Dendritic cell treated with granulocyte-macrophage colony-stimulating factor and Interleukin-4, amounts not matched to agents 40 ng/mL and 50 ng/mL, for 4 days (primary cell): ENCODE data around the gene SNX24.

ENCODE experiments used
- H3K27ac Mint-ChIP-seq: one replicate; pipeline ENCODE4 v1.8.0; 2022; ENCODE audit warnings: mild to moderate bottlenecking, mixed read lengths
- H3K27me3 Mint-ChIP-seq: one replicate; pipeline ENCODE4 v1.8.0; 2022; ENCODE audit warnings: mild to moderate bottlenecking, mixed read lengths
- H3K36me3 Mint-ChIP-seq: one replicate; pipeline ENCODE4 v1.8.0; 2022; ENCODE audit warnings: low read depth, mixed read lengths
- H3K4me1 Mint-ChIP-seq: one replicate; pipeline ENCODE4 v1.8.0; 2022; ENCODE audit warnings: low read depth, mixed read lengths
- H3K4me3 Mint-ChIP-seq: one replicate; pipeline ENCODE4 v1.8.0; 2022; ENCODE audit warnings: mild to moderate bottlenecking, moderate library complexity, mixed read lengths
- H3K9me3 Mint-ChIP-seq: one replicate; pipeline ENCODE4 v1.8.0; 2022; ENCODE audit warnings: mixed read lengths
- intact Hi-C: fragments of 100-400 bp; cut with micrococcal nuclease; formaldehyde crosslinking; loops from one replicate; pipeline ENCODE4 v1.15.0; 2022

Gene SNX24, protein sequence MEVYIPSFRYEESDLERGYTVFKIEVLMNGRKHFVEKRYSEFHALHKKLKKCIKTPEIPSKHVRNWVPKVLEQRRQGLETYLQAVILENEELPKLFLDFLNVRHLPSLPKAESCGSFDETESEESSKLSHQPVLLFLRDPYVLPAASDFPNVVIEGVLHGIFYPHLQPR

GRCh38 chr5:122845229-122846050 lies at the start of gene SNX24:
SNX24 (plus strand) TSS chr5:122845613; CDS start chr5:122845634, 21 bp downstream.
- Mint-ChIP-seq H3K4me3 (peak within 1 kb of the TSS; percentile 83), H3K4me1 (peaks cover 55% of the 10 kb centered on the region), H3K36me3 (peaks cover 11% of the 10 kb centered on the region), H3K9me3 (peaks cover 5% of the 10 kb centered on the region), H3K27me3 (no peaks in the 10 kb centered on the region), H3K27ac (peak within 1 kb of the TSS; percentile 93)
- intact Hi-C loops: no loop called here

GRCh38 chr5:122805481-122805880 lies 39.9 kb upstream of the SNX24 start:
- Mint-ChIP-seq H3K4me1 (no peaks in the 10 kb centered on the region), H3K27ac (no peak overlapping the region), H3K4me3 (no peak overlapping the region), H3K27me3 (no peaks in the 10 kb centered on the region), H3K9me3 (no peaks in the 10 kb centered on the region), H3K36me3 (peaks cover 94% of the 10 kb centered on the region)
- intact Hi-C loops: no loop called here

DNA sequence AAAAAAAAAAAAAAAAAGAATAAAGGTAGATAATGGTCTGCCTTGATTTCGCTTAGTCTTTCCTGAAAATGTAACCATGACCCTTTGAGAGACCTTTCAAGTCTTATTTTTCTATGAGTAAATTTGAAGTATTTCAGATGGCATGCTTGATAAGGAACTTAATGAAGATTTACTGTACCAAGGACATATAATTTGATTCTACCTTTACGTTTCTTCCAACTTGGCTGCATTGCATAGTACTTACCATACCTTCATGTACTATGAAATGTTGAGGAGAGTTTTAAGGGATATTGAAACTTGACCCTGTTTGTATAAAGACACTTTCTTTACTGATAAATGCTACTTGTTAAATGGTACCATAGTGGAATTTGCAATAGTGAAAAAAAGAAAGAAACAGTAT lies 35.0 kb upstream of the SNX24 start:
- H3K9me3 Mint-ChIP-seq: no peaks in the 10 kb centered on the region
- H3K4me3 Mint-ChIP-seq: no peak overlapping the region
- H3K27me3 Mint-ChIP-seq: no peaks in the 10 kb centered on the region
- H3K4me1 Mint-ChIP-seq: no peaks in the 10 kb centered on the region
- H3K27ac Mint-ChIP-seq: no peak overlapping the region
- intact Hi-C loops: no loop called here
- H3K36me3 Mint-ChIP-seq: peaks cover 85% of the 10 kb centered on the region

GRCh38 chr5:122815218-122815767 lies 30.1 kb upstream of the SNX24 start:
- H3K4me3 Mint-ChIP-seq: no peak overlapping the region
- H3K4me1 Mint-ChIP-seq: no peaks in the 10 kb centered on the region
- peaks cover 71% of the 10 kb centered on the region for H3K36me3 Mint-ChIP-seq
- no peak overlapping the region for H3K27ac Mint-ChIP-seq
- intact Hi-C loops: no loop called here
- no peaks in the 10 kb centered on the region for H3K27me3 Mint-ChIP-seq
- H3K9me3 Mint-ChIP-seq: no peaks in the 10 kb centered on the region

- no peaks in the 10 kb centered on the region for H3K27me3 Mint-ChIP-seq
- no peak overlapping the region for H3K27ac Mint-ChIP-seq
- H3K4me1 Mint-ChIP-seq: no peaks in the 10 kb centered on the region
- no peaks in the 10 kb centered on the region for H3K9me3 Mint-ChIP-seq
- intact Hi-C loops: no loop called here
- H3K36me3 Mint-ChIP-seq: peaks cover 71% of the 10 kb centered on the region
- H3K4me3 Mint-ChIP-seq: no peak overlapping the region
These were observed 28.7 kb upstream of the SNX24 start for GRCh38 chr5:122816756-122817155.

- intact Hi-C loops: loop anchor here (10.0 kb wide), 1 partner anchor 173 kb away; no protein-coding TSS in a partner anchor
- no peak overlapping the region for H3K27ac Mint-ChIP-seq
These were observed 13.4 kb upstream of the SNX24 start for GRCh38 chr5:122831984-122832383.

GRCh38 chr5:122835681-122836080 lies 9.7 kb upstream of the SNX24 start:
- Mint-ChIP-seq H3K27ac (no peak overlapping the region), H3K36me3 (peaks cover 13% of the 10 kb centered on the region), H3K27me3 (no peaks in the 10 kb centered on the region), H3K4me3 (no peak overlapping the region), H3K9me3 (no peaks in the 10 kb centered on the region), H3K4me1 (peaks cover 14% of the 10 kb centered on the region)
- intact Hi-C loops: loop anchor here (10.0 kb wide), 1 partner anchor 169 kb away; no protein-coding TSS in a partner anchor

More at GRCh38 chr5:122831984-122832383, 13.4 kb upstream of the SNX24 start:
- Mint-ChIP-seq H3K9me3 (no peaks in the 10 kb centered on the region), H3K4me1 (no peaks in the 10 kb centered on the region), H3K36me3 (peaks cover 47% of the 10 kb centered on the region), H3K27me3 (no peaks in the 10 kb centered on the region), H3K4me3 (no peak overlapping the region)

- Mint-ChIP-seq H3K4me1 (peaks cover 15% of the 10 kb centered on the region), H3K4me3 (no peak overlapping the region), H3K27me3 (no peaks in the 10 kb centered on the region), H3K27ac (no peak overlapping the region), H3K9me3 (no peaks in the 10 kb centered on the region), H3K36me3 (peaks cover 7% of the 10 kb centered on the region)
- intact Hi-C loops: loop anchor here (10.0 kb wide), 1 partner anchor 168 kb away; no protein-coding TSS in a partner anchor
These were observed 8.5 kb upstream of the SNX24 start for GRCh38 chr5:122836947-122837346.

GRCh38 chr5:122839731-122840130 lies 5.7 kb upstream of the SNX24 start:
- Mint-ChIP-seq H3K27me3 (no peaks in the 10 kb centered on the region), H3K9me3 (no peaks in the 10 kb centered on the region), H3K4me1 (peaks cover 30% of the 10 kb centered on the region), H3K27ac (no peak overlapping the region), H3K4me3 (no peak overlapping the region), H3K36me3 (peaks cover 7% of the 10 kb centered on the region)
- intact Hi-C loops: loop anchor here (10.0 kb wide), 1 partner anchor 165 kb away; no protein-coding TSS in a partner anchor

DNA sequence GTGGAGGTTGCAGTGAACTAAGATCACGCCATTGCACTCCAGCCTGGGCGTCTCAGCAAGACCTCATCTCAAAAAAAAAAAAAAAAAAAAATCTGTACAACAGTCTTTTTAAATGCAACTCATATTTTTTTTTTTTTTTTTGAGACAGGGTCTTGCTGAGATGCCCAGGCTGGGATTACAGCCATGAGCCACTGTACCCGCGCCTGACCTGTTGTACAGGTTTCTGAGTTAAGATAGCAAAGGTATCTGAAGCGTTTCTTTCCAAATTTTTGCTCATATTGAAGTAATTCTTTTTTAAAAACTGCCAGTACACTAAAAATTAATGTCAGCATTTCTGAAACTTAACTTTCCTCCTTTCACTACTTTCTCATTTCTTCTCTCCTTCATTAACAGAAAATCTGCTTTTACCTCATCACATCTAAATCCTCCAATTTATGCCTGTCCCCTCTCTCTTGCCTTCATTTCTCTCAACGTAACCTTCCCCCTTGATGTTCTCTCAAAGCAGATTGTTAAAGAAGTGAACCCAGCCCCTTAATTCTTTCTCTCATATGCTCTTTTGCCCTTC lies 3.3 kb upstream of the SNX24 start:
- H3K4me1 Mint-ChIP-seq: peaks cover 46% of the 10 kb centered on the region
- intact Hi-C loops: no loop called here
- no peaks in the 10 kb centered on the region for H3K9me3 Mint-ChIP-seq
- no peak overlapping the region for H3K27ac Mint-ChIP-seq
- no peaks in the 10 kb centered on the region for H3K27me3 Mint-ChIP-seq
- no peak overlapping the region for H3K4me3 Mint-ChIP-seq
- H3K36me3 Mint-ChIP-seq: peaks cover 7% of the 10 kb centered on the region

- intact Hi-C loops: no loop called here
- H3K27me3 Mint-ChIP-seq: no peaks in the 10 kb centered on the region
- no peaks in the 10 kb centered on the region for H3K9me3 Mint-ChIP-seq
- peak overlapping the region; percentile 93 for H3K27ac Mint-ChIP-seq
- peak overlapping the region; percentile 78 for H3K4me3 Mint-ChIP-seq
- H3K4me1 Mint-ChIP-seq: peaks cover 48% of the 10 kb centered on the region
- peaks cover 7% of the 10 kb centered on the region for H3K36me3 Mint-ChIP-seq
These were observed 1.1 kb upstream of the SNX24 start for GRCh38 chr5:122844136-122844909.

- peaks cover 53% of the 10 kb centered on the region for H3K4me1 Mint-ChIP-seq
- H3K36me3 Mint-ChIP-seq: peaks cover 7% of the 10 kb centered on the region
- peak overlapping the region; percentile 78 for H3K4me3 Mint-ChIP-seq
- H3K27ac Mint-ChIP-seq: peak overlapping the region; percentile 93
- no peaks in the 10 kb centered on the region for H3K9me3 Mint-ChIP-seq
- no peaks in the 10 kb centered on the region for H3K27me3 Mint-ChIP-seq
- intact Hi-C loops: no loop called here
These were observed 544 bp upstream of the SNX24 start for GRCh38 chr5:122844910-122845228.

- no peaks in the 10 kb centered on the region for H3K27me3 Mint-ChIP-seq
- H3K27ac Mint-ChIP-seq: peak overlapping the region; percentile 93
- peak overlapping the region; percentile 83 for H3K4me3 Mint-ChIP-seq
- H3K9me3 Mint-ChIP-seq: peaks cover 10% of the 10 kb centered on the region
- peaks cover 58% of the 10 kb centered on the region for H3K4me1 Mint-ChIP-seq
- H3K36me3 Mint-ChIP-seq: peaks cover 17% of the 10 kb centered on the region
- intact Hi-C loops: no loop called here
These were observed 688 bp downstream of the SNX24 start for GRCh38 chr5:122846051-122846550.
